HEK293 (cell line): Measurements from ENCODE around the gene SUPT3H.

Experiments used
- CTCF ChIP-seq: fragments of 450-650 bp; formaldehyde crosslinking; IDR thresholded peaks from 2 replicates; pipeline ENCODE4 v1.5.1; 2016; ENCODE audit warnings: missing biosample characterization, missing genetic modification characterization
- EGR2 ChIP-seq: fragments of 450-650 bp; formaldehyde crosslinking; IDR thresholded peaks from 2 replicates; pipeline ENCODE4 v1.5.1; 2016; ENCODE audit warnings: low read depth, missing biosample characterization, missing genetic modification characterization
- PBX3 ChIP-seq: sonication (generic); formaldehyde crosslinking; IDR thresholded peaks from 2 replicates; pipeline ENCODE4 v1.8.1; 2022; ENCODE audit warnings: mild to moderate bottlenecking, moderate library complexity, missing genetic modification reagents
- PRDM1 ChIP-seq: fragments of 450-650 bp; formaldehyde crosslinking; IDR thresholded peaks from 2 replicates; pipeline ENCODE4; 2016; ENCODE audit warnings: missing biosample characterization, missing genetic modification characterization
- SP7 ChIP-seq: fragments of 450-650 bp; formaldehyde crosslinking; IDR thresholded peaks from 2 replicates; pipeline ENCODE4 v1.5.1; 2016; ENCODE audit warnings: missing biosample characterization, missing genetic modification characterization
- YY1 ChIP-seq: fragments of 450-650 bp; formaldehyde crosslinking; IDR thresholded peaks from 2 replicates; pipeline ENCODE4 v1.5.1; 2018; ENCODE audit warnings: missing biosample characterization, missing genetic modification characterization
- ZNF138 ChIP-seq: fragments of 450-650 bp; formaldehyde crosslinking; IDR thresholded peaks from 2 replicates; pipeline ENCODE4 v1.5.1; 2016; ENCODE audit warnings: missing biosample characterization, missing genetic modification characterization, borderline replicate concordance
- ZNF274 ChIP-seq, 2 experiments: fragments of 200-500 bp in 1 of 2; fragments of 450-650 bp in 1 of 2; sonication (Bioruptor generic) in 1 of 2; formaldehyde crosslinking in 1 of 2; IDR thresholded peaks; 2 replicates each; pipeline versions ENCODE4 v1.5.1 to v1.6.1; 2014 to 2016; ENCODE audit warnings: borderline replicate concordance in 1 of 2, inconsistent platforms in 1 of 2, low read length in 1 of 2, missing biosample characterization in 1 of 2, missing genetic modification characterization in 1 of 2
- ZNF560 ChIP-seq: fragments of 450-650 bp; formaldehyde crosslinking; IDR thresholded peaks from 2 replicates; pipeline ENCODE4 v1.5.1; 2017; ENCODE audit warnings: missing biosample characterization, missing genetic modification characterization, borderline replicate concordance

GRCh38 chr6:44854712-44855443 is 522.9 kb downstream of the SUPT3H start:
- TF ChIP-seq ZNF138 (no peak), PBX3 (CRISPR knock-in tag) (no peak), YY1 (no peak), EGR2 (no peak), PRDM1 (tag by site-specific recombination) (no peak), CTCF (tag by site-specific recombination) (no peak), ZNF560 (no peak), ZNF274 (IDR thresholded peaks at IDR 0.05; ENCODE audit: low read length) (no peak), ZNF274 (tag by site-specific recombination; IDR thresholded peaks at IDR 0.05; ENCODE audit: borderline replicate concordance) (no peak), SP7 (no peak)
